HEK293T (cell line): ENCODE data around the gene AP5B1.
"Not testable (repeated sequence)": the region's sequence is repeated elsewhere in the genome, so short reads cannot be mapped to it uniquely, and the experiment has no call there.

Source experiments
- CTCF ChIA-PET: fragments of 350-600 bp; formaldehyde crosslinking; extraction: SDS; loops from one replicate; lab custom pipeline; 2021; ENCODE audit warnings: antibody characterized with exemption, inconsistent platforms; lab: Yijun Ruan, JAX
- POLR2A ChIA-PET: fragments of 350-600 bp; formaldehyde crosslinking; extraction: SDS; loops from one replicate; lab custom pipeline; 2020; ENCODE audit warnings: antibody characterized with exemption, inconsistent platforms; lab: Yijun Ruan, JAX
- DNase-seq: peaks from one replicate; pipeline ENCODE4 v3.0.0; 2012; ENCODE audit warnings: mixed read lengths; ENCODE audit errors: extremely low spot score
- ARNT ChIP-seq: fragments of 450-650 bp; IDR thresholded peaks from 2 replicates; pipeline ENCODE4 v1.6.1; 2017; ENCODE audit warnings: mild to moderate bottlenecking
- BHLHE40 ChIP-seq: fragments of 450-650 bp; IDR thresholded peaks from 2 replicates; pipeline ENCODE4 v1.6.1; 2016; ENCODE audit warnings: mild to moderate bottlenecking, moderate library complexity, borderline replicate concordance
- CTBP1 ChIP-seq: fragments of 450-650 bp; IDR thresholded peaks from 2 replicates; pipeline ENCODE4 v1.6.1; 2016; ENCODE audit warnings: borderline replicate concordance
- ELF4 ChIP-seq: fragments of 450-650 bp; IDR thresholded peaks from 2 replicates; pipeline ENCODE4 v1.6.1; 2017; ENCODE audit warnings: antibody characterized with exemption
- FOXA1 ChIP-seq: fragments of 450-650 bp; IDR thresholded peaks from 2 replicates; pipeline ENCODE4 v1.6.1; 2016; ENCODE audit warnings: mild to moderate bottlenecking
- FOXK2 ChIP-seq: fragments of 450-650 bp; IDR thresholded peaks from 2 replicates; pipeline ENCODE4 v1.6.1; 2016; ENCODE audit warnings: mild to moderate bottlenecking
- FOXM1 ChIP-seq: fragments of 450-650 bp; IDR thresholded peaks from 2 replicates; pipeline ENCODE4 v1.6.1; 2017; ENCODE audit warnings: mild to moderate bottlenecking, borderline replicate concordance
- HDGF ChIP-seq: fragments of 450-650 bp; IDR thresholded peaks from 2 replicates; pipeline ENCODE4 v1.6.1; 2017; ENCODE audit warnings: antibody characterized with exemption, borderline replicate concordance
- L3MBTL2 ChIP-seq: fragments of 450-650 bp; conservative IDR thresholded peaks from 2 replicates; pipeline ENCODE4 v1.6.1; 2016; ENCODE audit warnings: mild to moderate bottlenecking
- LEF1 ChIP-seq: fragments of 450-650 bp; IDR thresholded peaks from 2 replicates; pipeline ENCODE4 v1.6.1; 2017; ENCODE audit warnings: mild to moderate bottlenecking, borderline replicate concordance
- NFRKB ChIP-seq: fragments of 450-650 bp; IDR thresholded peaks from 2 replicates; pipeline ENCODE4 v1.6.1; 2016; ENCODE audit warnings: mild to moderate bottlenecking, moderate library complexity
- PKNOX1 ChIP-seq: fragments of 450-650 bp; IDR thresholded peaks from 2 replicates; pipeline ENCODE4 v1.6.1; 2016
- SP1 ChIP-seq: fragments of 450-650 bp; IDR thresholded peaks from 2 replicates; pipeline ENCODE4 v1.6.1; 2017
- SUZ12 ChIP-seq: fragments of 450-650 bp; IDR thresholded peaks from 2 replicates; pipeline ENCODE4 v1.6.1; 2016; ENCODE audit warnings: mild to moderate bottlenecking
- TARDBP ChIP-seq: fragments of 450-650 bp; IDR thresholded peaks from 2 replicates; pipeline ENCODE4 v1.6.1; 2016
- ZNF384 ChIP-seq: fragments of 450-650 bp; IDR thresholded peaks from 2 replicates; pipeline ENCODE4 v1.6.1; 2016

Gene AP5B1

GRCh38 chr11:65742353-65742752 is 38.4 kb downstream of the AP5B1 start:
- DNase-seq, result no peak
- ChIA-PET CTCF (interaction anchor here (0.6 kb wide), 2 partner anchors 38 to 259 kb away, joined by 5 to 7 read pairs; no protein-coding TSS in a partner anchor), POLR2A (no interaction called here)
- TF ChIP-seq PKNOX1, result no peak
- no peak for TF ChIP-seq L3MBTL2
- TF ChIP-seq ELF4, result no peak
- no peak for TF ChIP-seq SP1
- no peak for TF ChIP-seq NFRKB
- TF ChIP-seq BHLHE40, result no peak
- no peak for TF ChIP-seq TARDBP

DNA sequence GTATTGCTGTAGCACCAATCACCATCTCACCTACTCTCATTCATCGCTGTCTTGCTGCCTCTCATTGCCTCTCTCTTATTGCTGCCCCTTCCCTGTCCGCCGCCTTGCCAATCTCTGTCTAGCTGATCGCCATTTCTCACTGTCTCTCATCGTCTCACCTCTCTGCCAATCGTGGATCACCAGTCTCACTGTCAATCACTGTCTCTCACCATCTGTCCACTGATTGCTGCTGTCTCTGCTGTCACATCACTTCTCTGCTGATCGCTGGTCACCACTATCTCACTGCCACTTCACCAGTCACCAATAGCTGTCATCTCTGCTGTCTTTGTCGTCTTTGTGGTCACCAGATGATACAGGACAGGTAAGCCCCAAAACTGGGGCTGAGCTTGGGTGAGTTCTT is 39.6 kb downstream of the AP5B1 start:
- CTCF ChIA-PET, result no interaction called here
- POLR2A ChIA-PET, result no interaction called here
- no peak for TF ChIP-seq ARNT
- DNase-seq, result no peak

DNA sequence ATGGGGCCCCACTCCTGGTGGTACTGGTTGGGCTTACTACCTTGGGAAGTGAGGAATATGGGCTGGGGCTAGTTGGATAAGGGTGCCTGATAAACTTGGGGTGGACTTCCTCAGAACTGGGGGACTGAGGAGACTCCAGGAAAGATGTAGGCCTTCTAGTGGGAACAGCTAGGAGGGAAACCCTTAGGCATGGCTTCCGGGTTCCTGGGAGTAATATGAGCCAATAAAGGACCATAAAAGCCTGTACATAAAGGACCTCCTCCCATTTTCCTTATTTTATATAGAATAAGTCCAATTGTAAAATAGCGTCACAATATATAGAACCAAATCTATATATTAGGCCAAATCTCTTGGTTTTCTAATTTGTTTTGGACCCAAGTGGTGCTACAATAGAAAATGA is 41.8 kb downstream of the AP5B1 start:
- CTCF ChIA-PET, result no interaction called here
- POLR2A ChIA-PET, result no interaction called here
- DNase-seq, result no peak
- TF ChIP-seq FOXM1 (no peak), CTBP1 (no peak), FOXK2 (no peak), SP1 (no peak), L3MBTL2 (no peak), NFRKB (no peak), LEF1 (no peak), BHLHE40 (no peak), ARNT (no peak), ELF4 (no peak), HDGF (no peak), FOXA1 (no peak), TARDBP (no peak), SUZ12 (no peak), ZNF384 (no peak)

- TF ChIP-seq SP1, result no peak
- ChIA-PET POLR2A (interaction anchor here (0.6 kb wide), 1 partner anchor 25 kb away, joined by 3 read pairs; no protein-coding TSS in a partner anchor), CTCF (interaction anchor here (1.5 kb wide), 1 partner anchor 43 kb away, joined by 6 read pairs; no protein-coding TSS in a partner anchor)
- no peak for DNase-seq
Measured at GRCh38 chr11:65736810-65737209, 44.0 kb downstream of the AP5B1 start.

GRCh38 chr11:65735111-65735510 is 45.7 kb downstream of the AP5B1 start:
- CTCF ChIA-PET, result interaction anchor here (0.7 kb wide), 1 partner anchor 83 kb away, joined by 3 read pairs; no protein-coding TSS in a partner anchor
- POLR2A ChIA-PET, DNase-seq: not testable (repeated sequence)

- ChIA-PET CTCF (no interaction called here), POLR2A (no interaction called here)
- TF ChIP-seq FOXM1 (no peak), LEF1 (no peak), NFRKB (no peak), ZNF384 (no peak)
- DNase-seq, result no peak
Measured at GRCh38 chr11:65730461-65730860, 50.3 kb downstream of the AP5B1 start.

DNA sequence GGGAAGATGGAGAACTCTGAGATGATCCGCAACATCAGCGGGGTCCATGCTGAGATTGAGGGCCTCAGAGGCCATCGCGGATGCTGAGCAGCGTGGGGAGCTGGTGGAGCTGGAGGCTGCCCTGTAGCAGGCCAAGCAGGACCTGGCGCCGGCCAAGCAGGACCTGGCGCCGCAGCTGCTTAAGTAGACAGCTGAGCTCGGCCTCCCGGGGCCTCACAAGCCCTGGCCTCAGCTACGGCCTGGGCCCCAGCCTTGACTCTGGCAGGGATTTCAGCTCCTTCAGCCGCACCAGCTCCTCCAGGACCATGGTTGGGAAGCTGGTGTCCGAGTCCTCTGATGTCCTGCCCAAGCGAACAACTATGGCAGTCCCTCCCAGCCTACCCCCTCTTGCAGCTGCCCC is 52.9 kb downstream of the AP5B1 start:
- no peak for DNase-seq
- TF ChIP-seq FOXA1, result no peak
- no peak for TF ChIP-seq SP1
- TF ChIP-seq L3MBTL2, result no peak
- no peak for TF ChIP-seq ZNF384
- TF ChIP-seq CTBP1, result no peak
- TF ChIP-seq ELF4, result no peak
- no peak for TF ChIP-seq ARNT
- ChIA-PET CTCF (interaction anchor here (1.2 kb wide), 1 partner anchor 52 kb away, joined by 5 read pairs; no protein-coding TSS in a partner anchor), POLR2A (interaction anchor here (1.0 to 1.6 kb wide), 4 partner anchors 7 to 49 kb away, joined by 3 to 6 read pairs (median 3); partner anchors contain the start of genes KAT5 and RNASEH2C)

- CTCF ChIA-PET, result interaction anchor here (0.6 to 1.2 kb wide), 3 partner anchors 16 to 95 kb away, joined by 3 to 5 read pairs (median 4); no protein-coding TSS in a partner anchor
- DNase-seq, result no peak
- TF ChIP-seq HDGF, result no peak
- no peak for TF ChIP-seq FOXK2
- no peak for TF ChIP-seq SUZ12
- no peak for TF ChIP-seq ZNF384
- no peak for TF ChIP-seq PKNOX1
- TF ChIP-seq NFRKB, result no peak
- POLR2A ChIA-PET, result interaction anchor here (1.6 kb wide), 1 partner anchor 8 kb away, joined by 6 read pairs; no protein-coding TSS in a partner anchor
Measured at GRCh38 chr11:65726660-65727059, 54.1 kb downstream of the AP5B1 start.
